AG04450 (cell line): ENCODE data around the gene INSR. TPM values are rescaled to one million over a fixed set of nuclear protein-coding genes. Genes with fewer than 3 reads are reported as not detected.

ENCODE experiments used
- CTCF ChIA-PET: fragments of 300-600, 350-600 bp; formaldehyde crosslinking; extraction: SDS; loops from one replicate; lab custom pipeline; 2022; ENCODE audit warnings: antibody characterized with exemption, inconsistent platforms; lab: Charles Lee
- POLR2A ChIA-PET: fragments of 350-600 bp; formaldehyde crosslinking; extraction: SDS; loops from one replicate; lab custom pipeline; 2021; ENCODE audit warnings: antibody characterized with exemption, inconsistent platforms; lab: Yijun Ruan, JAX
- DNase-seq: peaks from one replicate; pipeline ENCODE4 v3.0.0-alpha.2; 2011; ENCODE audit warnings: low read depth, low spot score
- H3K27ac ChIP-seq: one replicate; pipeline ENCODE4 v1.5.1; 2012; ENCODE audit warnings: low read depth, low read length, control low read depth
- H3K27me3 ChIP-seq: one replicate; pipeline ENCODE4 v1.6.0; 2012; ENCODE audit warnings: low read length; ENCODE audit not compliant: control insufficient read depth, insufficient read depth
- H3K4me3 ChIP-seq: 2 replicates; pipeline ENCODE4 v1.5.1; 2011; ENCODE audit warnings: mild to moderate bottlenecking, low read depth, low read length, control low read depth
- H3K9me3 ChIP-seq: 2 replicates; pipeline ENCODE4 v1.5.1; 2012; ENCODE audit warnings: low read length; ENCODE audit not compliant: control insufficient read depth, insufficient read depth
- CTCF ChIP-seq: IDR thresholded peaks from 2 replicates; pipeline ENCODE4 v1.5.1; 2011; ENCODE audit warnings: low read depth, low read length, control low read depth, inconsistent platforms
- polyA plus RNA-seq: library from polyadenylated mRNA; depleted of rRNA; stranded (reverse); fragments of >200 nt; gene quantifications from 2 replicates; pipeline ENCODE4 v1.2.3, GENCODE V29; 2011

The INSR gene
- polyA plus RNA-seq, 1 experiment = 2.9 TPM

GRCh38 chr19:7258840-7259395, 35.3 kb downstream of the INSR start:
- no peak for TF ChIP-seq CTCF
- Histone ChIP-seq H3K9me3 (peaks cover 15% of the 10 kb centered on the region), H3K4me3 (no peak overlapping the region), H3K27me3 (no peaks in the 10 kb centered on the region), H3K27ac (no peak overlapping the region)
- no peak for DNase-seq
- CTCF ChIA-PET = no interaction called here
- POLR2A ChIA-PET = no interaction called here

GRCh38 chr19:7258041-7258839, 36.0 kb downstream of the INSR start:
- no peak for DNase-seq
- no peak overlapping the region for H3K27ac ChIP-seq
- TF ChIP-seq CTCF = no peak
- H3K9me3 ChIP-seq = peaks cover 20% of the 10 kb centered on the region
- CTCF ChIA-PET = no interaction called here
- H3K4me3 ChIP-seq = no peak overlapping the region
- no peaks in the 10 kb centered on the region for H3K27me3 ChIP-seq
- POLR2A ChIA-PET = interaction anchor here (0.6 kb wide), 1 partner anchor 16 kb away, joined by 3 read pairs; no protein-coding TSS in a partner anchor

- CTCF ChIA-PET = no interaction called here
- H3K27me3 ChIP-seq = no peaks in the 10 kb centered on the region
- no peak for TF ChIP-seq CTCF
- H3K9me3 ChIP-seq = peaks cover 26% of the 10 kb centered on the region
- POLR2A ChIA-PET = interaction anchor here (0.6 kb wide), 1 partner anchor 17 kb away, joined by 3 read pairs; no protein-coding TSS in a partner anchor
- H3K4me3 ChIP-seq = no peak overlapping the region
- no peak overlapping the region for H3K27ac ChIP-seq
- DNase-seq = no peak
Observed at GRCh38 chr19:7257148-7258040, 36.8 kb downstream of the INSR start.

- DNase-seq = no peak
- peaks cover 27% of the 10 kb centered on the region for H3K9me3 ChIP-seq
- POLR2A ChIA-PET = no interaction called here
- no peak for TF ChIP-seq CTCF
- no peak overlapping the region for H3K4me3 ChIP-seq
- no peak overlapping the region for H3K27ac ChIP-seq
- H3K27me3 ChIP-seq = no peaks in the 10 kb centered on the region
- CTCF ChIA-PET = no interaction called here
Observed at GRCh38 chr19:7255631-7256030, 38.6 kb downstream of the INSR start.
